Motor neuron (in vitro differentiated cells): Measurements from ENCODE around the gene PLEKHG4. TPM values are rescaled to one million over a fixed set of nuclear protein-coding genes. Genes with fewer than 3 reads are reported as not detected.

Source experiments
- ATAC-seq, 8 experiments: fragments of 200-7000 bp; cut with Tn5 transposase; replicated peaks in 6 of 8; 2 replicates each; pipeline ENCODE4 v1.8.0; 2021; ENCODE audit warnings: mild to moderate bottlenecking in 8 of 8, moderate library complexity in 8 of 8
- H3K27ac ChIP-seq, 2 donors: fragments of 250-450 bp; sonication (Bioruptor Pico); 2 replicates each; pipeline ENCODE4 v1.9.0; 2021; ENCODE audit warnings: antibody characterized with exemption in 2 of 2, mild to moderate bottlenecking in 2 of 2, moderate library complexity in 1 of 2
- H3K4me1 ChIP-seq, 2 donors: fragments of 250-450 bp; sonication (Bioruptor Pico); replicated peaks in 1 of 2; 2 replicates each; pipeline ENCODE4 v1.6.1; 2021; ENCODE audit warnings: antibody characterized with exemption in 2 of 2, mild to moderate bottlenecking in 2 of 2, moderate library complexity in 1 of 2
- H3K4me3 ChIP-seq, 5 donors: fragments of 250-450 bp; sonication (Bioruptor Pico); 2 replicates each; pipeline ENCODE4 v1.9.0; 2021; ENCODE audit warnings: antibody characterized with exemption in 5 of 5, mild to moderate bottlenecking in 5 of 5, moderate library complexity in 4 of 5
- WGBS, 10 experiments: fragments of 450-650 bp; shearing (Covaris generic); methylation state at CpG; one replicate each; pipeline ENCODE4 v1.0.0; 2022; 5-methylcytosine and 5-hydroxymethylcytosine counted together
- in situ Hi-C, 9 experiments: fragments of 400-800 bp; cut with MboI; loops; one replicate each; pipeline ENCODE4 v1.15.0; 2021; ENCODE audit warnings: low sequenced_read_pairs in 9 of 9, low pct_unique_long_range_greater_than_20kb in 2 of 9; ENCODE audit not compliant: unreplicated experiment in 9 of 9
- total RNA-seq, 8 experiments: library from RNA; unstranded; fragments of 300-600 nt; gene quantifications; 2 replicates each; pipeline versions ENCODE4 v1.2.3 to v1.2.4, GENCODE V29; 2022

The PLEKHG4 gene
- total RNA-seq, 8 experiments from 2014 or later: 1.4 to 39.0 (median 5.6) TPM

DNA sequence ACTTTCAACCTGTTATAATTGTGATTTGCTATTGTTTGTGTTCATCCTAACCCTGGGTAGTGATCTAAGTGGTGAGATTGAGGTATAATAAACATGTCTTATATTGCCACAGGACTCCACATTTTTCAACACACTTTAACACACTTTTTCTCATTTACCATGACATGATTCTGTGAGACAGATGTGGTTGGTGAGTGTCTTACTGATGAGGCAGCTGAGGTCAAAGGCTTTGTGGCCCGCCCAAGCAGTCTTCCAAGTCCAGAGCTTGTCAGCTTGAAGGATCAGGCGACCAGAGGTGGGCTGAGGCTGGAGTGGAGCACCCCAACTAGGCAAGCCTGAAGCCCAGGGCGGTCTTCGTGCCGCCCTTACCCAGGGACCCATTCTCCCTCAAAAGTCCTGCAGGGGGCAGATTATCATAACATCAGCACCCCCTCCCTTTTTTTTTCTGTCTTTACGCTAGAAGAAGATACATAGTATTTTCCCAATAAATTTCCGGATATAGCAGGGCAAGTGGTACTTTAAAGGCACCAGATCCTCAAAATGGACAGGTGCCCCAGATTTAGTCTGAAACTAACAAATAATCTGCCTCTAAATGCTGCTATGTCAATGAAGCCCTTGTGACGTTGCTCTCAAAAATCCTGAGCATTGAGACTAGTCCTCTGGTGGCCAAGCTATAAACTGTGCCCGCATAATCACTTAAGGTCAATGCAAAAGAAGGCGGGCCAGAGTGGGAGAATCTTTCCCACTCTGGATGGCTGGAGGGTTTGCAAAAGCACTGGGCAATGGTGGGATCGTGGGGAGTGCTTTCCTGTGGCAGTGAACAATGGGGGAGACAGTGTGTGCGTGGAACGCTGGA, 26.1 kb downstream of the PLEKHG4 start:
- in situ Hi-C loops: no loop called here

DNA sequence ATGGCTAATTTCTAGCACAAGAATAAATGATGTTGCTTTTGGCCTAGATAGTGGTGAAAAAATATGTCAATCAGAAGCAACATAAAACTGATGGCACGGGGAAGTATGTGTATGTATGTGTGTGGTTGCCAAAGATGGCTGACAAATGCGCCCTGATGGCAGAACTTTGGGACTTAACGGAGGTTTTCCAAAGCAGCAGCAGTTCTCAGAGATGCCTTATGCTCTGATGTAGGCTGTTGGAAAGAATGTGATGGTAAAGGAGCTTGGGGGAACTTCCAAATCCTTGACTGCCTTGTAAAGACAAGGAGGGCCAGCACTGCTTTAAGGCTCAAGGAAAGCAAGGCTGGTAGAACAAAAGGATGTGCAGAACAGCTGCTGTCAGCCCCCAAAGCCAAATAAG, 31.2 kb downstream of the PLEKHG4 start:
- Histone ChIP-seq H3K4me3 (no peak overlapping the region), H3K4me1 (no peaks in the 10 kb centered on the region), H3K27ac (no peak overlapping the region)
- 64 to 100% (median 85%) methylated on average over 1 to 3 of the region's 3 CpGs; no CpG with 5 or more reads in 2 of the 10 experiments for WGBS, 10 experiments
- in situ Hi-C loops: no loop called here
- no peak for ATAC-seq

More for the DNA sequence above, 26.1 kb downstream of the PLEKHG4 start:
- no peak for ATAC-seq
- Histone ChIP-seq H3K4me1 (no peaks in the 10 kb centered on the region), H3K4me3 (no peak overlapping the region), H3K27ac (no peak overlapping the region)
- WGBS, 10 experiments: 42 to 97% (median 83%) methylated on average over 1 to 10 of the region's 13 CpGs; no CpG with 5 or more reads in 1 of the 10 experiments

DNA sequence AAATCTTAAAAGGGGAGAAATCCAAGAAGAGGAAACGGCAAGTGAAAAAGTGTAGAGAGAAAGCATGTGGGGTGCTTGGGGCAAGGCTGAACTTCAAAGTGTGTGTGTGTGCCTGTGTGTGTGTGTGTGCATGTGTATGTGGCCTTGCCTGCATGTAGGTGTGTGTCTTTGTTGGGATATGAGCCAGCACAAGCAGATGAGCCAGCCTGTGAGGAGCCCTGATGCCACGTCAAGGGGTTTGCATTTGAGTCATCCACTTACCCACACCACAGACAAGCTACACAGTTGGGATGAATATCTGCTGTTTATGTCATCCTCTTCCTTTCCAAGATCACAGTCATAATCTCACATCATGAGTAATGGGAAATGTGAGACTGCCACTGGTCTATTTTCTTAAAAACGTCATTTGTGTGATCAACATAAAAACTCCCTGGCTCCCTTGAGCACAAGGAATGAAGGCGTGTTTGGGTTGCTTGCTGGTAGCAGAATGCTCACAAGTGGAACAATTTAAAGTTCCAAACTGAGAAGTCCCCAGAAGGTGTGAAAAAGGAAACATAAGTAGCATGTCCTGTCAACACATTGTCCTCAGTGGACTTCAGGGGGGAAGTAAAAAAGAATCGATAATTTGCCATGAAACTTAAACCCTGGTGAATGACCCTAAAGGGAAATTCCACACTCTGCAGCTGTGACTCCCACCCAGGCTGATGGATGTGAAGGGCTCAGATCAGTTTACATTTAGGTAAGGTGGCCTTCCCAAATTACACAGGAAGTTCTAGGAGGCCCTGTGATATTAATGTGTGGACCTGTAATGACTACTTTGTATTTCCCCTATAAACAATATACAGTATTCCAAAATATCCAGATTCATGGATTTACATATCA, 32.5 kb downstream of the PLEKHG4 start:
- WGBS, 10 experiments: 0 to 100% (median 75%) methylated on average over 1 to 3 of the region's 5 CpGs; no CpG with 5 or more reads in 1 of the 10 experiments
- Histone ChIP-seq H3K4me1 (no peaks in the 10 kb centered on the region), H3K4me3 (no peak overlapping the region), H3K27ac (no peak overlapping the region)
- peak; percentile 42 to 100 (median 86) for ATAC-seq
- in situ Hi-C loops: no loop called here

DNA sequence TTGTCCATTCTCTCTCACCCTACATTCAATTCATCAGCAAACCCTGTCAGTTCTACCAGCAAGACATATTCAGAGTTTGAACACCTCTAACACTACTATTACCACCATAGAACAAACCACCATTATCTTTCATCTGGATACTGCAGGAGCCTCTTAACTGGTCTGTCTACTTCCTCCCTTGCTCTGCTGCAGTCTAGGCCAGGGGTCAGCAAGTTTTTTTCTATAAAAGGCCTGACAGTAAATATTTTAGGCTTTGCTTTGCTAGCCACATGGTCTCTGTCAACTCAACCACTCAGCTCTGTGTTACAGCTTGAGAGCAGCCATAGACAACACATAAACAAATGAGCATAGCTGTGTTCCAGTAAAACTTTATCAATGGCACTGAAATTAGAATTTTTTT, 33.4 kb downstream of the PLEKHG4 start:
- no peaks in the 10 kb centered on the region for H3K4me1 ChIP-seq
- H3K27ac ChIP-seq: no peak overlapping the region
- H3K4me3 ChIP-seq: no peak overlapping the region
- in situ Hi-C loops: no loop called here
- peak in 1 of 8 experiments; percentile 11 for ATAC-seq

DNA sequence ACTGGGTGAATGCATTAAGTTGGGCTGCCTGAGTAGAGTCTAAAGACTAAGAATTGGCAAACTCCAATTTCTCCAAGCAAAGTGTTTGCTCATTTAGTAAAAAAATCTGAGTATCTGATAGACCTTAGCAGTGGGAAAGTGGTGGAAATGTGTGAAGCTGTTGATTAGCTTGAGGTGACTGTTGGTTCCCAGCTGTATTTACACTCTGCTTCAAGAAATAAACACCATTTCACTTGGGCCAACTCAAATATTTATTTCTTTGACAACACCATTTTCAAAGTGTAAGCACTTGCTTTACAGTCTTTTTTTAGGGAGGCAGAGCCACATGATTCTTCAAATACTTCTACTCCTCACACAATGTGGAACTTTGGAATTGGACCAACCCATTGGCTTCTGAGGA, 38.5 kb downstream of the PLEKHG4 start:
- no peaks in the 10 kb centered on the region for H3K4me1 ChIP-seq
- no peak overlapping the region for H3K27ac ChIP-seq
- peak in 1 of 8 experiments; percentile 74 for ATAC-seq
- H3K4me3 ChIP-seq: no peak overlapping the region
- in situ Hi-C loops: no loop called here

DNA sequence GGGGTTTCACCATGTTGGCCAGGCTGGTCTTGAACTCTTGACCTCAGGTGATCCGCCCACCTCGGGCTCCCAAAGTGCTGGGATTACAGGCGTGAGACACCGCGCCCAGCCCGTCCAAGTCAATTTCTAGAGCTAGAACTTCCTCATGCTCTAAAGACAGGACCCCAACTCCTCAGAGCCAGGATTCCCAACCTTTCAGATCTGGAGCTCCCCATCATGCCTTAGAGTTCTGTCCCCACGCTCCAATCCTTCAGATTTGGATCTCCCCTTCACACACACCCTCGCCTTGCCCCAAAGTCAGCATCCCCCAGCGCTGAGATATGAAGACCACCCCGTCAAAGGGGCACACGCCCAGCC, 46.8 kb downstream of the PLEKHG4 start:
- Histone ChIP-seq H3K27ac (peak overlapping the region in 1 of 2 donors; percentile 15), H3K4me1 (peaks cover 0 to 8% of the 10 kb centered on the region in 2 donors), H3K4me3 (peak overlapping the region; percentile 29 to 44 (median 33))
- WGBS, 10 experiments: 0 to 83% (median 73%) methylated on average over 1 to 4 of the region's 11 CpGs; no CpG with 5 or more reads in 5 of the 10 experiments
- no peak for ATAC-seq
- in situ Hi-C loops: no loop called here

DNA sequence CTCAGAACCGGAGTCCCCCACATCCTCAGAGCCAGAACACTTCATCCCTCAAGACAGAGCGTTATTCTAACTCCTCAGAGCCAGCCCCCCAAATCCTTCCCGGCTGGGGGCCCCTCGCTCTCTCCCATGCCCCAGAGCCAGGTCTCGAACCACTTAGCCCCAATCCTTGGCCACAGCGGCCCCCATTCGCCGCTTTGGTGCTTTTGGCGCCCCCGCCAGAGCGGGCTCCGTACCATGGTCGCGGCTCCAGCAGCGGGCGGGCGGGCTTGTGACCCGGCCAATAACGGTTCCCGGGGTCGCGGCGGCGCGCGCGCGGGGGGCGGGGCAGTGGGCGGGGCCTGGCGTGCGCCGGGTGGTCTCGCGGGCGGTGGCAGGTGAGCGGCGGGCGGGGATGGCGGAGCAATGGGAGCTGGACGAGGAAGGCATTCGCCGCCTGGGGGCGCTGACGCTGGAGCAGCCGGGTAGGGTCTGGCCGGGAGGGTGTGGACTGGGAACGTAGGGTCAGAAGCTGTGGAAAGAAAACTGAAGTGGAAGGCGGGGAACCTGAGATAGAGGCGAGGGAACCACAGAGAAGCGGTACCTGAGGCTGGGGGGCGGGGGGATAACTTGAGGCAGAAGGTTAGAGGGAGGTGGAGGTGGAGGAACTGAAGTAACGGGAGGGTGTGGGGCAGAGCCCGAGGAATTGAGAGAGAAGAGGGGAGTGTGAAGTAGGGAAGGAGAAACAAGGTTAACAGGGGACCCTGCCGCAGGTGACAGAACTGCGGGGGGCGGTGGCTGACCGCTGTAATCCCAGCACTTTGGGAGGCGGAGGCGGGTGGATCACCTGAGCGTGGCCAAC, 47.4 kb downstream of the PLEKHG4 start, which contains the start of the genes KCTD19 and LRRC36:
KCTD19 (minus strand) TSS at position 270 of the 838 bp plus-strand sequence; CDS start at position 236, 34 bp downstream.
LRRC36 (plus strand) TSS at position 344 of the 838 bp plus-strand sequence; CDS start at position 392, 48 bp downstream.
- peak within 1 kb of the TSS; percentile 29 to 44 (median 33) for H3K4me3 ChIP-seq
- WGBS, 10 experiments: 0 to 60% (median 29%) methylated on average over 1 to 4 of the region's 61 CpGs; no CpG with 5 or more reads in 6 of the 10 experiments
- in situ Hi-C loops: no loop called here
- H3K27ac ChIP-seq: peak within 1 kb of the TSS in 1 of 2 donors; percentile 15
- H3K4me1 ChIP-seq: peaks cover 0 to 8% of the 10 kb centered on the region in 2 donors
- ATAC-seq: peak; percentile 85 to 99 (median 99)

DNA sequence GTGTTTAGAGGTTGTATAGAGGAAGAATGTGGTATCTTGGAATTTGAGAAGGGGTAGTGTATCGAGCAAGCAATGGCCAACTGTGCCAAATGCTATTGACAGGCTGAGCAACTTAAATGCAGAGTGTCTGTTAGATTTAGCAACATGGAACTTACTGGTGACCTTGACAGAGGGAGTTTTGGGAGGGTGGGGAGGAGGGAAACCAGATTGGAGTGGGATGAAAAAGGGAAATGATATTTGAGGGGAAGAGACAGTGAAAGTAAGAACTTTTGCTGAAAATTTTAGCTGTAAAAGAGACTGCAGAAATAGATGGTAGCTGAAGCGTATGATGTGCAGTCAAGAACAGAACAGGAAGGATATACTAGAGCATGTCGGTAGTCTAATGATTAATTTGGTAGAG, 48.4 kb downstream of the PLEKHG4 start:
- no peak overlapping the region for H3K27ac ChIP-seq
- ATAC-seq: no peak
- H3K4me3 ChIP-seq: no peak overlapping the region
- peaks cover 0 to 8% of the 10 kb centered on the region in 2 donors for H3K4me1 ChIP-seq
- 40 to 100% (median 94%) methylated on average over 1 to 3 of the region's 3 CpGs; no CpG with 5 or more reads in 1 of the 10 experiments for WGBS, 10 experiments
- in situ Hi-C loops: no loop called here

DNA sequence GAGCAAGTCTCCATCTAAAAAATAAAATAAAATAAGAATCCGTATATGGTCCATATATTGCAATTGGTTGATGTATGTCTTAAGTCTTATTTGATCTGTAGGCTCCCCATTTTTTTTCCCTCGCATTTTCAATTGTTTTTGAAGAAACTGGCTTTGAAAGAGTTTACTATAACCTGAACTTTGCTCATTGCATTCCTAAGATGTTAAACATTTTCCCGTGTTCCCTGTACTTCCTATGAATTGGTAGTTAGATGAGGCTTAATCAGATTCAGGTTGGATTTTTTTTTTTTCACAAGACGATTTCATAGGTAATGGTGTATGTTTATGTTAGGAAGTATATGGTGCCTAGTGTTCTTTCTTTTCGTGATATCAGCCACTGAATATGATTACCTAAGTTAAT, 50.6 kb downstream of the PLEKHG4 start:
- Histone ChIP-seq H3K4me1 (peaks cover 0 to 8% of the 10 kb centered on the region in 2 donors), H3K27ac (no peak overlapping the region), H3K4me3 (no peak overlapping the region)
- WGBS, 10 experiments: 54 to 91% (median 68%) methylated on average over 1 to 5 of the region's 5 CpGs
- in situ Hi-C loops: no loop called here
- ATAC-seq: no peak

DNA sequence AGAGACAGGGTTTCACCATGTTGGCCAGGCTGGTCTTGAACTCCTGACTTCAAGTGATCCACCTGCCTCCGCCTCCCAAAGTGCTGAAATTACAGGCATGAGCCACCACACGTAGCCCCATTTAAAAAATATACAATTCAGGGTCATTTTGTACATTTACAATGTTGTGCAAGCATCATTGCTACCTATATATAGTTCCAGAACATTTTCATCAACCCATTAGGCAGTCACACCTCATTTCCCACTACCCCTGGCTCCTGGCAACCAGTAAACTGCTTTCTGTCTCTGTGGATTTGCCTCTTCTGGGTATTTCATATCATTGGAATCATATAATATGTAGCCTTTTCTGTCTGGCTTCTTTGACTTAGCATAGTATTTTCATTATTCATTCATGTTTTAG, 54.0 kb downstream of the PLEKHG4 start:
- Histone ChIP-seq H3K4me1 (no peaks in the 10 kb centered on the region), H3K27ac (no peak overlapping the region), H3K4me3 (no peak overlapping the region)
- 0 to 100% (median 57%) methylated on average over 1 to 2 of the region's 2 CpGs; no CpG with 5 or more reads in 3 of the 10 experiments for WGBS, 10 experiments
- no peak for ATAC-seq
- in situ Hi-C loops: no loop called here

DNA sequence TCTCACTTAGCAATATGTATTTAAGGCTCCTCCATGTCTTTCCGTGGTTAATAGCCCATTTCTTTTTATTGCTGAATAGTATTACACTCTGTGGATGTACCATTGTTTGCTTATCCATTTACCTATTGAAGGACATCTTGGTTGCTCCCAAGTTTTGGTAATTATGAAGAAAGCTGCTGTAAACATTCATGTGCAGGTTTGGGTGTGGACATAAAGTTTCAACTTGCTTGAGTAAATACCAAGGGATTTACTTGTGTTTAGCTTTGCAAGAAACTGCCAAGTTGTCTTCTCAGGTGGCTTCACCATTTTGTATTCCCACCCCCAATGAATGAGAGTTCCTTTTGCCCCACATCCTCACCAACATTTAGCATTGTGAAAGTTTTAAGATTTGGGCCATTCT, 56.8 kb downstream of the PLEKHG4 start:
- ATAC-seq: no peak
- 0 to 100% (median 29%) methylated on average over 1 of the region's 1 CpG; no CpG with 5 or more reads in 3 of the 10 experiments for WGBS, 10 experiments
- Histone ChIP-seq H3K4me1 (no peaks in the 10 kb centered on the region), H3K27ac (no peak overlapping the region), H3K4me3 (no peak overlapping the region)
- in situ Hi-C loops: no loop called here

DNA sequence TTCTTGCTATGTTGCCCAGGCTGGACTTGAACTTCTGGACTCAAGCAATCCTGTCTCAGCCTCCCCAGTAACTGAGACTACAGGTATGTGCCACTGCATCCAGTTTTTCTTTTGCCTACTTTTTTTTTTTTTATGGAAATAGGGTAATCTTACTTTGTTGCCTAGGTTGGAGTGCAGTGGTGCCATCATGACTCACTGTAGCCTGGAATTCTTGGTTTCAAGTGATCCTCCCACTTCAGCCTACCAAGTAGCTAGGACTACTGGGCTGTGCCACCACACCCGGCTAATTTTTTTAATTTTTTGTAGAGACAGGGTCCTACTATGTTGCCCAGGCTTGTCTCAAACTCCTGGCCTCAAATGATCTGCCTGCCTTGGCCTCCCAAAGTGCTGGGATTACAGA, 57.3 kb downstream of the PLEKHG4 start:
- no peaks in the 10 kb centered on the region for H3K4me1 ChIP-seq
- in situ Hi-C loops: no loop called here
- no peak overlapping the region for H3K4me3 ChIP-seq
- H3K27ac ChIP-seq: no peak overlapping the region
- 11 to 100% (median 83%) methylated on average over 1 of the region's 1 CpG; no CpG with 5 or more reads in 4 of the 10 experiments for WGBS, 10 experiments
- ATAC-seq: peak in 2 of 8 experiments; percentile 38 to 50
